Lung (tissue), 12 donors: ENCODE measurements around the gene GDF7. TPM values are rescaled to one million over a fixed set of nuclear protein-coding genes. Genes with fewer than 3 reads are reported as not detected.
A peak's percentile ranks its signal among the peaks of the same experiment; 100 is the strongest.

ENCODE experiments used
- ATAC-seq: fragments of 200-7000 bp; cut with Tn5 transposase; one replicate; pipeline ENCODE4 v1.9.1; 2020; ENCODE audit warnings: moderate number of reproducible peaks; ENCODE audit not compliant: insufficient read depth, low FRiP score
- DNase-seq, 3 donors: peaks; one replicate each; pipeline ENCODE4 v3.0.0-alpha.2; 2013 to 2017
- H3K27ac ChIP-seq, 2 donors: one replicate each; pipeline ENCODE4 v1.5.1; 2013; ENCODE audit warnings: mild to moderate bottlenecking in 2 of 2, moderate library complexity in 2 of 2, control low read depth in 1 of 2, inconsistent platforms in 1 of 2, low read depth in 1 of 2, low read length in 1 of 2
- H3K27me3 ChIP-seq, 3 donors: one replicate each; pipeline ENCODE4 v1.5.1; 2013; ENCODE audit warnings: low read length in 2 of 3; ENCODE audit not compliant: control insufficient read depth in 3 of 3, insufficient read depth in 3 of 3
- H3K36me3 ChIP-seq, 4 donors: one replicate each; pipeline ENCODE4 v1.5.1; 2013; ENCODE audit warnings: low read length in 4 of 4, mild to moderate bottlenecking in 1 of 4, moderate library complexity in 1 of 4; ENCODE audit not compliant: control insufficient read depth in 4 of 4, insufficient read depth in 4 of 4
- H3K4me1 ChIP-seq, 5 donors: one replicate each; pipeline ENCODE4 v1.5.1; 2013; ENCODE audit warnings: low read length in 5 of 5, mild to moderate bottlenecking in 2 of 5, moderate library complexity in 1 of 5; ENCODE audit not compliant: control insufficient read depth in 5 of 5, insufficient read depth in 5 of 5
- H3K4me3 ChIP-seq: one replicate; pipeline ENCODE4 v1.5.1; 2013; ENCODE audit warnings: mild to moderate bottlenecking, control low read depth, moderate library complexity
- H3K9ac ChIP-seq, 2 donors: one replicate each; pipeline ENCODE4 v1.5.1; 2013; ENCODE audit warnings: low read length in 2 of 2, control low read depth in 1 of 2; ENCODE audit not compliant: insufficient read depth in 1 of 2
- H3K9me3 ChIP-seq, 4 donors: one replicate each; pipeline ENCODE4 v1.5.1; 2013; ENCODE audit warnings: low read length in 3 of 4, mild to moderate bottlenecking in 1 of 4, moderate library complexity in 1 of 4; ENCODE audit not compliant: control insufficient read depth in 4 of 4, insufficient read depth in 3 of 4
- CTCF ChIP-seq: IDR thresholded peaks from 2 replicates; pipeline ENCODE4 v1.5.1; 2012; ENCODE audit warnings: mild to moderate bottlenecking; ENCODE audit errors: control extremely low read depth, extremely low read depth
- WGBS, 2 donors: extraction: QIAGEN DNeasy Blood & Tissue Kit; methylation state at CpG; one replicate each; pipeline ENCODE4 v1.1.7; 2013; 5-methylcytosine and 5-hydroxymethylcytosine counted together
- polyA plus RNA-seq, 2 donors: library from polyadenylated mRNA; stranded (reverse); fragments of 200-250 nt; gene quantifications; one replicate each; pipeline ENCODE4 v1.2.1, GENCODE V29; 2013
- total RNA-seq, 2 donors: library from RNA; depleted of rRNA in 1 of 2; stranded (reverse); fragments of >200 nt in 1 of 2; gene quantifications; one replicate each; pipeline ENCODE4 v1.2.1, GENCODE V29; 2014 to 2021
- donor health status: control.
- donor health status: control.
- donor health status: Bipolar disorder and iron deficiency.
- donor health status: healthy.
- donor health status: DM: yes; HTN: yes; CAD: no.

Gene GDF7
- total and polyA plus RNA-seq, 4 donors = 0.10 to 0.54 (median 0.31) TPM

- H3K4me1 ChIP-seq = peaks cover 0 to 19% (median 3%) of the 10 kb centered on the region in 5 donors
- H3K4me3 ChIP-seq = no peak overlapping the region
- H3K9me3 ChIP-seq = no peaks in the 10 kb centered on the region
- 93% methylated on average over 19 to 20 of the region's 20 CpGs for WGBS, 2 donors
- ATAC-seq = no peak
- H3K36me3 ChIP-seq = peaks cover 0 to 40% (median 8%) of the 10 kb centered on the region in 4 donors
- H3K27ac ChIP-seq = peak overlapping the region in 1 of 2 donors; percentile 13
- no peak for TF ChIP-seq CTCF
- no peaks in the 10 kb centered on the region for H3K27me3 ChIP-seq
- DNase-seq = no peak
- no peak overlapping the region for H3K9ac ChIP-seq
Measured at GRCh38 chr2:20626698-20627513, 40.0 kb upstream of the GDF7 start.

- peaks cover 0 to 32% (median 8%) of the 10 kb centered on the region in 4 donors for H3K36me3 ChIP-seq
- H3K4me3 ChIP-seq = no peak overlapping the region
- no peak for TF ChIP-seq CTCF
- peaks cover 0 to 19% (median 3%) of the 10 kb centered on the region in 5 donors for H3K4me1 ChIP-seq
- 92 to 93% methylated on average over 16 of the region's 16 CpGs for WGBS, 2 donors
- no peak overlapping the region for H3K9ac ChIP-seq
- H3K27me3 ChIP-seq = no peaks in the 10 kb centered on the region
- H3K9me3 ChIP-seq = no peaks in the 10 kb centered on the region
- no peak overlapping the region for H3K27ac ChIP-seq
- ATAC-seq = no peak
- no peak for DNase-seq
Measured at GRCh38 chr2:20627712-20628380, 39.1 kb upstream of the GDF7 start.

- no peak overlapping the region for H3K27ac ChIP-seq
- no peak for TF ChIP-seq CTCF
- ATAC-seq = no peak
- peaks cover 0 to 24% (median 7%) of the 10 kb centered on the region in 5 donors for H3K4me1 ChIP-seq
- H3K9ac ChIP-seq = no peak overlapping the region
- no peak for DNase-seq
- WGBS, 2 donors = 88% methylated on average over 6 of the region's 6 CpGs
- H3K4me3 ChIP-seq = no peak overlapping the region
- no peaks in the 10 kb centered on the region for H3K9me3 ChIP-seq
- H3K27me3 ChIP-seq = no peaks in the 10 kb centered on the region
- peaks cover 0 to 22% (median 4%) of the 10 kb centered on the region in 4 donors for H3K36me3 ChIP-seq
Measured at GRCh38 chr2:20629181-20629580, 37.8 kb upstream of the GDF7 start.
